Keratinocyte (primary cell): ENCODE measurements around the gene CD69.

Experiments
- CTCF ChIP-seq, 3 experiments: IDR thresholded peaks in 1 of 3; conservative IDR thresholded peaks in 1 of 3; optimal IDR thresholded peaks in 1 of 3; 2 replicates in 2 of 3; 3 replicates in 1 of 3; pipeline versions ENCODE3 to v1.5.1; 2011; ENCODE audit warnings: low read length in 3 of 3, mild to moderate bottlenecking in 3 of 3, moderate library complexity in 2 of 3, control low read depth in 1 of 3, inconsistent platforms in 1 of 3; ENCODE audit not compliant: insufficient read depth in 2 of 3; ENCODE audit errors: extremely low read depth in 1 of 3
- EZH2 ChIP-seq: IDR thresholded peaks from one replicate; pipeline ENCODE4 v1.6.1; 2012; ENCODE audit warnings: inconsistent platforms, mild to moderate bottlenecking, low read length, moderate library complexity

DNA sequence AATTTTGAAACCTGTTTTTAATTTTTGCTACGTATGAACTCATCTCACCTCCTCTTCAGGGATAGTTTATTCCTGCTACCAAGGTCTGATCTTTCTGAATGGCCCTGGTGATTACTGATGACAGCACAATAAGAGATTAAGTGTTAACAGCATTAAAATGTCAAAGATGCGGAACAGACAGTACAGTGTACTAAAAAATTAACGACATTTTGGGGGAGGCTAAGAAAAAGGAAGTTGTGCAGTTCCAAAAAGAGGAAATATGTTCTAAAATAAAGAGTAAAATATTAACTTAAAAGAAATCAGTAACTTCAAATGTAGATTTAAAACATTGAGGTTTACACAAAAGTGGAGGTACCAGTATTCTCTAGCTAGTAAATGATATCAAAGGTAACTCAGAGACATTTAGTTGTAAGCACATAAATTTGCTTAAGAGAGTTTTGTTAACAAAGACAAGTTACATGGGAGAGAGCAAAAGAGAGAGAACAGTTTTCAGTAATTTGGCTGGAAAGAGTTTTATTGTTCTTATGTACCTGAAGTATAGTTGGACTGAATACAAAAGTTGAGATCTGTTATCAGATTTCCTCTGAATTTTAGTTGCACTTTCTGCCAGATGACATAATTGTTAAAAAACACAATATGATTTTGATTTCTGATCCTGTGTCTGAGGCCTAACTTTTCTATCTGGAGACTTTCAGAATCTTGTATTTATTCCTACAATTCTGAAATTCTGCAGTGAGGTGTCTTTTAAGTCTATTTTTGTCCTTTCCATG is 23.6 kb downstream of the CD69 start:
- TF ChIP-seq CTCF (optimal IDR thresholded peaks at IDR 0.05 in 1 of 3, IDR thresholded peaks at IDR 0.05 in 1 of 3, conservative IDR thresholded peaks at IDR 0.05 in 1 of 3; ENCODE audit: extremely low read depth in 1 of 3, insufficient read depth in 2 of 3, low read length in 3 of 3), result no peak
- TF ChIP-seq EZH2, result no peak
